ENCODE data around the gene ARAF. TPM values are rescaled to one million over a fixed set of nuclear protein-coding genes. Genes with fewer than 3 reads are reported as not detected.

ARAF gene
- total and polyA plus RNA-seq, 2 of the 4 experiments (the other 2 are of a cell fraction): 9.1 to 52.2 TPM

DNA sequence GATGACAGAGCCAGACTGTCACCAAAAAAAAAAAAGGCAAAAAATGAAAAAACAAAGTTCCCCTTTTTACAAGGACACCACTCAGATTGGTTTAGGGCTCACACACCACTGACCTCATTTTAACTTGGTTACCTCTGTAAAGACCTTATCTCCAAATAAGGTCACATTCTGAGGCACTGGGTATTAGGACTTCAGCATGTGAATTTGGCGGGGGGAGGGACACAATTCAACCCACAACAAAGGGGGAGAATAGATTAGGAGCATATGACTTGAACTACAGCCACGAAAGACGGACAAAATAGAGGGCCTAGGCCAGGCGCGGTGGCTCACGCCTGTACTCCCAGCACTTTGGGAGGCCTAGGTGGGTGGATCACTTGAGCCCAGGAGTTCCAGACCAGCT, 31.0 kb upstream of the ARAF start:
- Histone ChIP-seq H3K27ac (ENCODE audit: insufficient read depth, low read length) (no peak overlapping the region), H2BK15ac (ENCODE audit: low read depth, low read length) (no peak overlapping the region), H2AK5ac (ENCODE audit: low read depth, low read length) (no peak overlapping the region), H3K9ac (ENCODE audit: low read depth, low read length) (no peak overlapping the region), H3K23ac (ENCODE audit: low read depth, low read length) (no peak overlapping the region), H3K79me1 (ENCODE audit: low read depth in 1 of 2, low read length in 2 of 2) (no peaks in the 10 kb centered on the region; a peak in 1 of 4 replicates), H3K56ac (ENCODE audit: extremely low read depth, insufficient read depth, low read length) (no peak overlapping the region), H3K9me1 (ENCODE audit: insufficient read depth, low read length) (no peaks in the 10 kb centered on the region), H4K8ac (ENCODE audit: low read depth in 2 of 2, low read length in 2 of 2) (no peak overlapping the region), H2AK9ac (replicated peaks; ENCODE audit: low read depth, low read length, poor library complexity) (no peak overlapping the region), H3K4me3 (ENCODE audit: insufficient read depth, low read depth, low read length) (no peak overlapping the region), H4K91ac (ENCODE audit: insufficient read depth, low read depth, low read length) (no peak overlapping the region), H3K14ac (replicated peaks; ENCODE audit: low read depth, low read length) (no peak overlapping the region), H2AFZ (replicated peaks; ENCODE audit: low read length, poor library complexity) (no peak overlapping the region), H4K5ac (ENCODE audit: low read depth, low read length) (no peak overlapping the region), H3K4me1 (ENCODE audit: control insufficient read depth, insufficient read depth, low read length) (0 out of 2 replicates have a peak, but pooled peaks cover 2% of the 10 kb centered on the region), H2BK5ac (ENCODE audit: low read depth, low read length, poor library complexity, severe bottlenecking) (no peak overlapping the region), H3K9me3 (ENCODE audit: control insufficient read depth, insufficient read depth, low read length) (no peaks in the 10 kb centered on the region), H2BK20ac (ENCODE audit: low read depth, low read length) (no peak overlapping the region), H3K4ac (ENCODE audit: low read depth, low read length) (no peak overlapping the region), H3K4me2 (ENCODE audit: low read depth, low read length) (no peak overlapping the region), H3K36me3 (ENCODE audit: control insufficient read depth, insufficient read depth, low read length) (no peaks in the 10 kb centered on the region), H3K18ac (ENCODE audit: low read depth, low read length) (no peak overlapping the region), H2BK120ac (ENCODE audit: low read depth, low read length) (no peak overlapping the region), H3K27me3 (ENCODE audit: control insufficient read depth, insufficient read depth, low read length) (no peaks in the 10 kb centered on the region), H4K20me1 (ENCODE audit: insufficient read depth, low read length) (no peaks in the 10 kb centered on the region)
- ATAC-seq (ENCODE audit: low read depth): no peak
- dilution Hi-C loops (cut with HindIII; ENCODE audit: low sequenced_read_pairs, unreplicated experiment) (no loop called here), in situ Hi-C loops (cut with MboI; ENCODE audit: low sequenced_read_pairs) (loop anchor here (25.0 kb wide), 1 partner anchor 507 kb away; no protein-coding TSS in a partner anchor), intact Hi-C loops (cut with micrococcal nuclease) (no loop called here)
- no TSS peak for BruUV-seq (replicated peaks)
- ChIA-PET CTCF (interaction anchor here (1.2 kb wide), 1 partner anchor 115 kb away, joined by 3 read pairs; no protein-coding TSS in a partner anchor), POLR2A (ENCODE audit: unreplicated experiment) (no interaction called here)
- no peak for DNase-seq
- WGBS, 2 experiments (ENCODE audit: extremely low coverage in 2 of 2, insufficient read length in 1 of 2): no CpG with 5 or more reads among the region's 6 CpGs
- TF ChIP-seq CEBPB (IDR thresholded peaks at IDR 0.05; ENCODE audit: low read depth, low read length) (no peak), CHD1 (IDR thresholded peaks at IDR 0.05; ENCODE audit: low read depth, low read length) (no peak), RAD21 (IDR thresholded peaks at IDR 0.05; ENCODE audit: low read length) (no peak), NFE2L2 (IDR thresholded peaks at IDR 0.05; ENCODE audit: low read depth, low read length) (no peak), BHLHE40 (IDR thresholded peaks at IDR 0.05; ENCODE audit: low read depth, low read length) (no peak), MAZ (IDR thresholded peaks at IDR 0.05; ENCODE audit: borderline replicate concordance, low read depth, low read length) (no peak), RFX5 (IDR thresholded peaks at IDR 0.05; ENCODE audit: low read depth, low read length) (no peak), SMC3 (IDR thresholded peaks at IDR 0.05; ENCODE audit: low read depth, low read length) (no peak), RCOR1 (IDR thresholded peaks at IDR 0.05; ENCODE audit: insufficient replicate concordance, low read length) (no peak), MAFK (IDR thresholded peaks at IDR 0.05; ENCODE audit: low read depth, low read length) (no peak)
- TF ChIP-seq, protein P1, sequence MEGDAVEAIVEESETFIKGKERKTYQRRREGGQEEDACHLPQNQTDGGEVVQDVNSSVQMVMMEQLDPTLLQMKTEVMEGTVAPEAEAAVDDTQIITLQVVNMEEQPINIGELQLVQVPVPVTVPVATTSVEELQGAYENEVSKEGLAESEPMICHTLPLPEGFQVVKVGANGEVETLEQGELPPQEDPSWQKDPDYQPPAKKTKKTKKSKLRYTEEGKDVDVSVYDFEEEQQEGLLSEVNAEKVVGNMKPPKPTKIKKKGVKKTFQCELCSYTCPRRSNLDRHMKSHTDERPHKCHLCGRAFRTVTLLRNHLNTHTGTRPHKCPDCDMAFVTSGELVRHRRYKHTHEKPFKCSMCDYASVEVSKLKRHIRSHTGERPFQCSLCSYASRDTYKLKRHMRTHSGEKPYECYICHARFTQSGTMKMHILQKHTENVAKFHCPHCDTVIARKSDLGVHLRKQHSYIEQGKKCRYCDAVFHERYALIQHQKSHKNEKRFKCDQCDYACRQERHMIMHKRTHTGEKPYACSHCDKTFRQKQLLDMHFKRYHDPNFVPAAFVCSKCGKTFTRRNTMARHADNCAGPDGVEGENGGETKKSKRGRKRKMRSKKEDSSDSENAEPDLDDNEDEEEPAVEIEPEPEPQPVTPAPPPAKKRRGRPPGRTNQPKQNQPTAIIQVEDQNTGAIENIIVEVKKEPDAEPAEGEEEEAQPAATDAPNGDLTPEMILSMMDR (conservative IDR thresholded peaks at IDR 0.05; ENCODE audit: low read depth, low read length): no peak
- TF ChIP-seq, protein P2, sequence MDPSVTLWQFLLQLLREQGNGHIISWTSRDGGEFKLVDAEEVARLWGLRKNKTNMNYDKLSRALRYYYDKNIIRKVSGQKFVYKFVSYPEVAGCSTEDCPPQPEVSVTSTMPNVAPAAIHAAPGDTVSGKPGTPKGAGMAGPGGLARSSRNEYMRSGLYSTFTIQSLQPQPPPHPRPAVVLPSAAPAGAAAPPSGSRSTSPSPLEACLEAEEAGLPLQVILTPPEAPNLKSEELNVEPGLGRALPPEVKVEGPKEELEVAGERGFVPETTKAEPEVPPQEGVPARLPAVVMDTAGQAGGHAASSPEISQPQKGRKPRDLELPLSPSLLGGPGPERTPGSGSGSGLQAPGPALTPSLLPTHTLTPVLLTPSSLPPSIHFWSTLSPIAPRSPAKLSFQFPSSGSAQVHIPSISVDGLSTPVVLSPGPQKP (IDR thresholded peaks at IDR 0.05; ENCODE audit: borderline replicate concordance, low read depth, low read length): no peak
